Measurements from ENCODE around the gene YOD1.

YOD1 gene

DNA sequence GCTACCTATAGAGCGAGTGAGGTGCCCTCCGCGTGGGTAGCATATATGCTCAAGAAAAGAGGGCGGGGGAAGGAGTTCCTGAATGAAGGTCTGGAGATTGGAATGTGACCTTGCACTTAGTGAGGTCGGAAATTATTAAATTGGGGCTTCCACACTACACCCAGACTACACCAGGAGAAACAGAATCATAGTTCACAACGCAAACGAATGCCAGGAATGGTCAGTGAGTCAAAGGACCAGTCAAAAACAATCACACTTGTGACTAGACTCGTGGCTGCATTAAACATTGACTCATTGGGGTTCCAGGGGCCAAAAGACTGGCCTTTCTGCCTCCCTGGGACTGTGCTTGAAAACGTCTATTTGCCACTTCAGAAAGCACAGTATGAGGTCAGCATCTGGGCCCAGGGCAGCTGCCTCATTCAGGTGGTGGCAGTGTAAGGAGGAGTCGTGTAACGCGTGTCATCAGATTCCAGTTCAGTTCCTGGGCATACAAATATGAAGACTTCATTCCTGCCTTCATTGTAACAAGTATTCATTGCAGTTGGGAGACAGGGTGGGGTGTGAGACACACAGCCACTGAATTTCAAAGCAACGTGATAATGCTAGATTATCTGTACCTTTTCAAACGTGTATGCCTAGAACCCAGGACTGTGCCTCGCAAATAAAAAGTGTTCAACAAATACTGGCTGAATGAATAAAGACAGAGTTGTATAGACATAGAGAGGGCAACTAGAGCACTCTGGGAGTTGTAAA, at the start of gene YOD1:
Gene YOD1, minus strand, starts transcription at position 18 of the 753 bp plus-strand sequence. CDS start 178 bp downstream, outside the sequence.
- DNase-seq (ENCODE audit: low read depth, low spot score) = no peak

DNA sequence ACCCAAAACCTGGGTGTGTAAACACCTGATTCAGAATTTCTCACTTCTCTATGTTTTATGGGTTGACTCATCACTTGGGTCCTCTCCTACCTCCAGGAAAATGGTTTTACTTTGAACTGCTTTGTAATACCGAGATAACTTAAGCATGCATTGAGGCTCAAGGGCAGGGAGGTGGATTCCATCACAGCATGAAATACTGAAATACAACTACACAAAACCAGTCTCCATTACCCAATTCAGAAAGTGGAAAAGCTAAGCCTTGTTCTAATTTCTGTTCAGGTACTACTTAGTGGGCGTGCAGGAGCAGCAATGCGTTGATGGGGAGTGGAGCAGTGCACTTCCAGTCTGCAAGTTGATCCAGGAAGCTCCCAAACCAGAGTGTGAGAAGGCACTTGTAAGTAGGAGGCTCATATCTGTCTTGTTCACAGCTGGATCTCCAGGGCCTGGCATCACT, 46.9 kb upstream of the YOD1 start:
- no peak for DNase-seq (ENCODE audit: low read depth, low spot score)

DNA sequence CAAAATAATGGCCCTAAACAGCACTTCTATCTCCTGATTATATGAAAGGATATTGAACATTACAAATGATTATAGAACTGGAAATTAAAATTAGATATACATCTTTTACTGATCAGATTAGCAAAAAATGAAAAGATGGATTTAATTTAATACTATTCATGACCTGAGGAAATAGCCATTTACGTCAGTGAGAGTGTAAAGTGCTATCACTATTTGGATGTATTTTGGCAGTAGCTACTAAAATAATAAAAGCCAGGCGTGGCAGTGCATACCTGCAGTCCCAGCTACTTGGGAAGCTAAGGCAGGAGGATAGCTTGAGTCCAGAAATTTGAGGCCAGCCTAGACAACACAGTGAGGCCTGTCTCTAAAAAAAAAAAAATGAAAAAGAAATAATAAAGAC, 42.9 kb upstream of the YOD1 start:
- DNase-seq (ENCODE audit: low read depth, low spot score) = no peak

DNA sequence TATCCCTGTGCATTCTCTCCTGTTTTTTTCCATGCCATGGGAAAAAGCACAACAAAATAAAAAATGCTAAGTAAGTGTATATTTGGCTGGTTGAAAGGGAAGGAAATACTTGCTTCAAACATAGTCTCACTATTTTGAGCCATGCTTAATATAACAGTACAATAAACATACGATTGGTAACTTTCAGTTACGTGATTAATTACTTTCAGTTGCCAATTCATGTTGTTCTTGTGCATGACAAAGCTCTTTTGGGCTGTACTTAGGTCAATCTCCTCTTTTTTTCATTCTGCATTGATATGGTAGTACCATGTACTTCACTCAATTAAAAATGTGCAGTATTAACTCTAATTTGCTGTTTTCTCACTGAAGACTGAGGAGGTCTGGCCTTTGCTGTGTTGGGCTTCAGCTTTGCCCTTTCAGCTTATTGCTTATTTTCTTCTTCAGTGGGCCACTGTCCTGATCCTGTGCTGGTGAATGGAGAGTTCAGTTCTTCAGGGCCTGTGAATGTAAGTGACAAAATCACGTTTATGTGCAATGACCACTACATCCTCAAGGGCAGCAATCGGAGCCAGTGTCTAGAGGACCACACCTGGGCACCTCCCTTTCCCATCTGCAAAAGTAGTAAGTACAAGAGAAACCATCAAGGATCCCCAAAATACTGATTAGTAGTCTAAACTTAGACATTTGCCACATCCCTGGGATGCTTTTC, 40.3 kb upstream of the YOD1 start:
- DNase-seq (ENCODE audit: low read depth, low spot score) = no peak

DNA sequence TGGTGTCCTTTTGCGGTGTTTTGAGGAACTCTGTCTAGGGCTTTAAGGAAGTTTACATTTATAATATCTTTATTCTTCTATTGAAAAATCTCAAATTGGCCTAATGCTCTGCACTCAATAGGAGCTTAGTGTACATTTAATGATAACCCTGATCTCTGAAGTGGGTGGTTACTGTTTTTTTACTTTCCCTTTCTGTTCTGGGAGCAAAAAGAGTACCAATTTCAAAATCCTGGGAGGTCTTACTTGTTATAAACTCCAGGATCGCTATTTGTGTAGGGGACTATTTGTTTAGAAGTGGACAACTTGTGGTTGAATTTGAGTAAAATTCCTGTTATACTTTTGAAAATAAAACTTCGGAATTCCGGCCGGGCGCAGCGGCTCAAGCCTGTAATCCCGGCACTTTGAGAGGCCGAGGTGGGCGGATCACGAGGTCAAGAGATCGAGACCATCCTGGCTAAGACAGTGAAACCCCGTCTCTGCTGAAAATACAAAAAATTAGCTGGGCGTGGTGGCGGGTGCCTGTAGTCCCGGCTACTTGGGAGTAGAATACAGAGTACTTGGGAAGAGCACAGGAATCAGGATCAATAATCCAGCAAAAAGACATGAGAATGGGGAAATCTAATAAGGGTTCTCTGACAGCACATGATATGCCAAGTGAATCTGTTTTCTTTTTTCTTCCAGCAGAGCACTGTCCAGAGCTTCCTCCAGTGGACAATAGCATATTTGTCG, 38.8 kb upstream of the YOD1 start:
- no peak for DNase-seq (ENCODE audit: low read depth, low spot score)

DNA sequence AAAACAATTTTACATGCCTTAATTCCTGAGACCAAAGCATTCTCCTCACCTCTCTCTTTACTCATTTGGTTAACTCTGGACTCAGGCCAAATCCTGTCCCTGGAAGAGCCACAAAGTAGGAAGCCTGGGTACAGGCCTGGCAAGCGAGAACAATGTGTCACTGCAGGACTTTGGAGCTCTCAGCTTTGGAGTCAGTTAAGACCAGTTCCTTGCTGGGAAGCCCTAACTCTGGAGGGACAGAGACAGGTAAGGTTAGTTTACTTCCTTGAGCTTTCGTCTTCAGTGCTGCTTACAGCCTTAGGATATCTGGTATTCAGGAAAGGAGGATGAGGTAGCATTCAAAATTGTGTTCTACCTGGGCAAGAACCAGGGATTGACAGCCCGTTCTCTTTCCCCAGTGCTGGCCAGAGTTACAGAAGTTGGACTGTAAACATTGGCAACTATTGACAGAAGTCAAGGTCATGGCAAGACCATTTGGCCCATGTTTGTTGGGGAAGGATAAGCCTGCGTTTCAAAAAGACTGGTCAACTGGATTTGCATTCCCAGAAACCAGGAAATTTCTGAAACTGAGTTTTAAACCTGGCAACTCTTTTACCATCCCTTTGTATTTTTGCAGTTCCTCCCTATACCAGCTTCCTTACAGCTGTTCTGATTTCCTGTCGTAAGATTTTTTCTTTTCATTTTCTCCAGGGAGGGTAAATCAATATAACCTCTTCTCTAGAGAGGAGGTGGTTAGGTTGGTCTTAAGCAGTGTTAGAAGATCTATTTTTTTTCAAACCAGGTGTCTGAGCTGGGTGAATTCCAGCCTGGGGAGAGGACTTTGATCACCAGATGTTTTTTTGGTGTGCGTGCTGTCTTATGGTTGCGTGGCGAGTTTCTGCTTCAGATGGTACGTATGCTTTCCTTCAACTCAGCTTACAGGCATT, 38.0 kb upstream of the YOD1 start, which contains the start of gene C4BPB:
Gene C4BPB, plus strand, starts transcription at position 160 of the 926 bp plus-strand sequence. Its CDS starts 672 bp downstream, at position 832.
- DNase-seq (ENCODE audit: low read depth, low spot score) = no peak

DNA sequence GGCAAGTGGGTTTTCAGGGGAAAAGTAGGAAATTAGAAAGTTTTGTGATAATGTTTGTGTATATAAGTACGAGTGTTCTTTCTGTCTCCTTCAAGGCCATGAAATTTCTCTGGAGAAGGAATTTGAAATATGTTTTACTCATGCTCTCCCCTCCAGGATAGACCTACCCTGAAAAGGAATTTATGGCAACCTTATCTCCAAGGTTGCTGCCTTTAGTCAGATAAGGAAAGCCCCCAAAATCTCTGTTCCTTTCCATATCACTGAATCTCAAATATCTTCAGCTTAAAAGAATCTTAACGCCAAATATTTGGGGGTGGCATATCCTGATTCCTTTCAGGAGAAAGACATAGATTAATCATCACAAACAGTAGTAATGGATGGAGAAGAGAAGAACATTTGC, 37.2 kb upstream of the YOD1 start:
- DNase-seq (ENCODE audit: low read depth, low spot score) = no peak

DNA sequence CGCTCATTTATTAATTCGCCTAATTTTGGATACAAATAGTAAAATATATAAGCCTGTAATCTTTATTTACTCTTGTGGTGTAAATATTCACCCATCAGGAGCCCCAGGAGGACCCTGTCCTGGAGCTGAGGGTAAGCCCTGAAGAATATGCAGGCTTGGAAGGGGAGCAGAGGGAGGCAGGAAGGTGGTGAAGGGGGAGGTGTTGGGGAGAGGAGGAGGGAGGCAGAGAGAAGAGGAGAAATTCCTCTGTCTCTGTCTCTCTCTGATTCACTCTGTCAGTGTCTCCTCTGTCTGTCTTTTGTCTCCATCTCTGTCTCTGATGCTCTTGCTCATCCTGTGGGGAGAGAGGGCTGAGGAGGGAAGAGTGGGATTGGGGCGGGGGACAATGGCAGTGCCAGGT, 34.9 kb upstream of the YOD1 start:
- DNase-seq (ENCODE audit: low read depth, low spot score) = no peak

DNA sequence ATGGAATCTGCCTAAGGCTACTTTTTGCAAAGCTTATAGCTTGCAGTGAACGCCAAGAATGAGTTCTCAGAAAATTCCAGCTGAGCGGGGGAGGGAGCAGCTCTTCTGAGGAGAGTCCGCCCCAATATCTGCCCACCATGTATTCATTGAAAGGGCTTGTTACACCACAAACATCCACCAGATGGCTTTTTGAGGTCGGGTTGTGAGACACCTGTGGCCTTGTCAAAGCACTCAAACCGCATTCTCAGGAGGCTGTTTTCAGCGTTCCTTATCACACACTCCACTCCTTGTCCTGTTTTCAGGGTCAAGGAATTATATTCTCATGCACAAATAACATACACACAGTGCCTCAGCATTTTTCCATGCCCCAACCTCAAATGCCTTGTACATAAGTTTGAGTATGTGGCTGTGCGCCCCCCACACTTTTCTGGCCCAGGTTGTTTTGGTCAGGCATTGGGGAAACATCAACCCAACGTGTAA, 33.7 kb upstream of the YOD1 start:
- peak; percentile 23 for DNase-seq (ENCODE audit: low read depth, low spot score)

DNA sequence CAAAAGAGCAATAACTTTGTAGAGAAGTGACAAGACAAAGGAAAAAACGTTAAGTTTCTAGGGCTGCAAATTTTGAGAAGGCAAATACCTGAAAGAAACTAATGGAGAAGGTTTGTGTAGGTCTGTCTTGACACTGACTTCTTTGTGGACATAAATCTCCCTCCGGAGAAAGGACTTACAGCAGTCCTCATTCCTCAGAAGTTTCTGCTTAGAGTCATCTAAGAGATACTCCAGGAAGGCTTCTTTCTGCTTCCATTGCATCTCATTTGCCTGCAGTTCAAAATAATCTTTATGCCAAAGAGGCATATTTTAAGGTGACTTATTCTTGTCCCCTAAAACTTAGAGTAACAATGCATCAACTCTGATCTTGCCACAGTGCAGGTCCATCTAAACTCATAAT, 33.2 kb upstream of the YOD1 start:
- DNase-seq (ENCODE audit: low read depth, low spot score) = no peak

DNA sequence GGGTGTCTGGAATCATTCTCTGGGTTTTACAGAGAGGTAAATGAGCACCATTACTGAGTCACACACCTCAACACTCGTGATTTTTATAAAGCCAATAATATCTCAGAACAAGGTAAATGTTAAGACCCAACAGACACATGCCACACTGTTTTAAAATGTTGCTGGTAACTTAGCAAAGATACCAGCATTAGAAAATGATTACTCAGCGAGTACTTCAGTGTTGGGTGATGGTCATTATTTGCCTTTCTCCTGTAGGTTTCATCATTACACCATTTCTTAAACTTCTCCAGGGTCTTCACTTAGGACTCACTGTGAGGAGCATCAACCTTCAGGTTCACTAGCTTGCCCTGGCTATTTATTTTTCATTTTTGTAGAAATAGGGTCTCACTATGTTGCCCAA, 30.8 kb upstream of the YOD1 start:
- DNase-seq (ENCODE audit: low read depth, low spot score) = no peak

DNA sequence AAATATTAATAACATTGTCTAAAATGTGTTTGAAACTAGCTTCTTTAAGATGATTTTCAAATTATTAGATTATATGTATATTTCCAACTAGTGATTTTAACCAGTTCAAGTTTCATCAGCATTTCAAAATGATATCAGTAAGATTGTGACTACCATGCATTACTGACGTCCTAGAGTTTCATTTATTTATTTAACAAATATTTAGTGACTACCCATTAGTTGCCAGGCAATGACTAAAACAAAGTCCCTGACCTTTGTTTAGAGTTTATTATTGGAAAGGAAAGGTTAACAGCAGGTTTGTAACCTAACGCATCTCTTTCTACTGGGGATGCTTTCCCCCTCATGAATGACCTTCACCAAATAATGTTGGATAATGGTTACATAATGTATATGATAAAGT, 30.1 kb upstream of the YOD1 start:
- DNase-seq (ENCODE audit: low read depth, low spot score) = no peak

DNA sequence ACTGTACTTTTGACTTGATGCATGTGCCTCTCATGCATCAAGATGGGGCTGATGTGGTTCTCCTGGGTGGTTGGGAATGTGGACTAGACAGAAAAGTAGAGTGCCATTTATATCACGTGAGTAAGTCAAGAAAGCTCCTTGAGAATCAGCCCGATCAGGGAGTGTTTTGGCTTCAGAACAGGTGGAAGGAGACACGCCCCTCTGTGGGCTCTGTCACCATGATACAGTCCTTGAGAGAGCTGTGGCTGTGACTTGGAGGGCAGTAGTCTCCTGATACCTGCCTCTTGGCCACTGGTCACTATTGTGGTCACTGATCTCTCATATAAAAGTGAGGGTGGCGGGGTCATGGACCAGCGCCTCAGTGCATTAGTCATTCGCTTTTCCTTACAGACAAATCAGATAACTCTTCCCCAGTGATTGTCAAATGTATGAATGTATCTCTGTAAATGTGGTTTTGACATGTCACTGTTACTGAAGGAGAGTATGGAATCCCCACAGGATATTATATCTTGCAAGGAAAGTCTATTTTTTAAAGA, 28.8 kb upstream of the YOD1 start:
- no peak for DNase-seq (ENCODE audit: low read depth, low spot score)

DNA sequence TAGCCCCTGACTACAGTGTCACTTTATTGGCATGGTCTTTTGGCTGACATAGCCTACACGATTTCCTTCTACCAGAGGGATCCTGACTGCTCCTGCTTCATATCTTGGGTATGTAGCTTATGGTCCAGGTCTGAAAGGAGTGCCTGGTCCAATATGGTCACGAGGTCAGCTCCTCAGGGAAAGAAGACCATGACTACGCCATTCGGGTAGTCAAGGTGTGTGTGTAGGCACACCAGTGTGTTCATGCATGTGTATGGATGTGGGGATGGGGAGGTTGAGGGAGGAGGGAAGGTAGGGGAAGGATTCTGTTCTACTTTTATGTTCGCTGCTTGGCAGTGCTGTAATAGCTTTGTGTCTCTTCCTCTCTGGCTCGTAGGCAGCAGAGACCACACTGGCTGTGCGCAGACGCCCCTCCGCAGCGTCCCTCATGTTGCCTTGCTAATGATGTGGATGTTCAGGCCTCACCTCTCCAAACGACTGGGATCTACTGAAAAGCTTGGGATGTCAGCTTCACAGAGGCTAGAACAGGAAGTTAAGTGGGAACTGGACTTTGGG, 27.6 kb upstream of the YOD1 start:
- no peak for DNase-seq (ENCODE audit: low read depth, low spot score)

DNA sequence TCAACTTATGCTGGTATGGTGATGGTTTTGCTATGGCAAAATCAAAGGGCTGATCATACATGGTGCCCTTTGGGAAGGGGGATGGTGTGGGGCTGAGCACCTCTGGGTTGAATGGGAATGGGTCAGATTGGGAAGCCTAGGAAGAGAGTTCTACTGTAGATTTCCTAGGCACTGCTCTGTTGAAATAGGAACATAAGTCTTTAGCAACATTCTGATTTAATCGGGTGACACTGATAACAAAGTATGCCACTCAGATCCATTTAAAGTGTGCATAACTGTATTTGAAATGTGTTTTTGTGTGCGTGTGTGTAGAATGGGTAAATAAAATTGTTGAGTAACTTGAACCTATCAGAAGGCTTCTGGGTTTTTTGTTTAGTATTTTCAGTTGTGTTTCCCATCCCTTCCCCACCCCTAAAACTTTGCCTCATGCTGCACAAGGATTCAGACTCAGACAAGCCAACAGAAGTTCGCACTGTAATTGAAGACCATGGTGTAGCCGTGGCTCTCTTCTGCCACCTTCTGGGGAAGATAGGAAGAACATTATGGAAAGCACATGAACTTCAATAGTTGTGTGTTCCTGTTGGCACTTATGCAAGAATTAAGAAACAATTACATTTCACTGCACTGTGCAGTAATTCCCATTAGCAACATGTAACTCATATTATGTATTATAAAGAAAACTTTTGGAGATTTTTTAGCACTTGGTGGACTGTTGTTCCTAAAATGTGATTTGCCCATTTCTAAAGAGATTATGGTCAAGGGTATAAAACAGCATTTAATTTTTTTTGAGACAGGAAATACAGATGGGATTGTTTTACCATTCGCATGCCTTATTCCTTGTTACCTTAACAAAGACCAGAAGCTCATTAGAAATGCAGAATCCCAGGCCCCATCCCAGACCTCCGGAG, 26.7 kb upstream of the YOD1 start:
- peak; percentile 28 for DNase-seq (ENCODE audit: low read depth, low spot score)

DNA sequence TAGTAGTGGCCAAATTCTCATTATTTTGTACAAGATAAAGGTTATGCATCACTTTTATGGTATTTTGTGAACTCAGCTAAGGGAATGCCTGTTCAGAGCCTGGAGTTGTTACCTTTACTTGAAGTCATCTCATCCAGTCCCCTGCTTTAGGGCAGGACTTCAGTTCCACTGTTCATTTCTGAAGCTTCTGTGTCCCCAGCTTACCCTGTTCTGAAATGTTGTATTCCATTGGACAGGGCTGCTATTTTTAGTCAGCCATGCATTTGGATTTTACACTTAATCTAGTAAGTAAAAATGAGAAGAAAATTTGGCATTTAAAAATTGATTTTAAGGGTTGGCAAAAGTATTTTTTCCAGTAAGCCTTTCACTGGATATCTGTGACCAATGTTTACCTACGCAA, 26.0 kb upstream of the YOD1 start:
- DNase-seq (ENCODE audit: low read depth, low spot score) = no peak

DNA sequence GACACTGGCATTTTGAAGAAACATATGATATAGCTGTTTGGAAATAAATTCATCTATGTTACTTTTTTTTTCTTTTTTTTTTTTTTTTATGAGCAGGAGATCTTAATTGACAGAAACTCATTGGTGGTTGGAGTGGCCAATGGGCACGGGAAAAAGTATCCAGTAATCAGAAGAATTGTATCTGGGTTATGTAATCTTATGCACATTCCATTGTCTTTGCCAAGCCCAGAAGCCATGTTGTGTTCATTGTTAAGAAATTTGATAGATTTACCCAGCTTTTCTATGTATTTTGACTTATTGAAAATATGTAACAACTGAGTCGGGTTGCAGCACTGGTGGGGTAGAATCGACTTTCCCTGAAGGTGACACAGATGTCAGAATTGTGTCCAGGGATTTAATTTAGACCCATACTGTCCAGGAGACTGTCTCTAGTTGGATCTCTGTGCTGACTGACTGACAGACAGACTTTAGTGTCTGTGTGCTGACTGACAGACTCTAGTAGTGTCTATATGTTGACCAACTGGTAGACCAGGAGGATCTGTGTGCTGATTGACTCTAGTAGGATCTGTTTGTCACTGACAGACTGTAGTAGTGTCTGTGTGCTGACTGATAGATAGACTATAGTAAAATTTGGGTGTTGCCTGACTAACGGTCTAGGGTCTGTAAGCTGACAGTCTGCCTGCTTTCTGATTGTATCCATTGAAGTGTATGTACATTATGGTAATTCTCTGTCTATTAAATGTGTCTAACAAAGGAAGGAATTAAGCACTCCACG, 25.4 kb upstream of the YOD1 start:
- DNase-seq (ENCODE audit: low read depth, low spot score) = no peak

DNA sequence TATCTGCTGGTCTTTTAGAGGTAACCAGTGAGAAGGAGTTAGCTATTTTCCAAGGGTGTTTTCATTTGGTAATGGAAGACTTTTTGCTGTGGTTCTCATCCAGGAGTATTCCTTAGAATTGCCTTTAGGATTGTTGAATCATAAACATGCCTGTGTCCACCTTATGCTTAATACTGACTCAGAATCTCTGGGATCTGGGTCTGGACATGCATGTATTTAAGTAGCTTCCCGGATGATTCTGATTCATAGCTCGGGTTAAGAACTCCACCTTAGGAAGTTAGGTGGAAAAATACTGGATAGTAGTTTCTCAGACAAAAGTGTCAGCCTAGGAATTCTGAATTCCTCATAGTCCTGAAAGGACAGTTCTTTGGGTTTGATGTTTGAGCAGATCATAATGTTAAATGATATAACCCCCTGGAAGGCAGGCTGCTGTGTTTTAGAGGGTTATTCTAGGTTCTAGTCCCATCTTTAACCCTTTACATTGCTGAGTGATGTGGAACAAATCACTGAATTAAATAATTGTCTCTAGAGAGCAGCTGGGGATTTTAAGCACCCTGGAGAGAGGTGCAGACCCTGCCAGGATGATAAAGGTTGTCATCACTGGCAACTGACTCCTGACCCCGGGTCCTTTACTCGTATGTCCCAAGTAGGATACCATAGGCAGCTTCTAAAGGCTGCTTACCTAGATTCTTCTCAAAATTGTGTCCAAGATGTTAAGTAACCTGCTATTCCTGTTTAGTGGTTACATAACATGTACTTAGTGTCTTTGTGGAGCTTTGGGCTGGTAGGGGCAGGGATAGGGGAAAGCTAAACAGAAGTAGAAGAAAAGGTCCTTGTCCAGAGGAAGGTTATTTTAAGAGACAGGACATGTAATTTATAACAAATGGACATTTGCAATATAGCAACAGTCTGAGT, 23.2 kb upstream of the YOD1 start:
- DNase-seq (ENCODE audit: low read depth, low spot score) = no peak

Data from activated CD4-positive, CD25-positive, alpha-beta regulatory T cell treated with anti-CD3 and anti-CD28 coated beads, Interleukin-2, amount 50 U/mL, for 16 hours (primary cell).